HG03064 (cell line): Measurements from ENCODE around the gene NAA16.

Experiments used
- ATAC-seq: cut with Tn5 transposase; IDR thresholded peaks from one replicate; pipeline ENCODE4 v1.9.1; 2021; ENCODE audit warnings: low read depth; ENCODE audit not compliant: unreplicated experiment

NAA16 gene

DNA sequence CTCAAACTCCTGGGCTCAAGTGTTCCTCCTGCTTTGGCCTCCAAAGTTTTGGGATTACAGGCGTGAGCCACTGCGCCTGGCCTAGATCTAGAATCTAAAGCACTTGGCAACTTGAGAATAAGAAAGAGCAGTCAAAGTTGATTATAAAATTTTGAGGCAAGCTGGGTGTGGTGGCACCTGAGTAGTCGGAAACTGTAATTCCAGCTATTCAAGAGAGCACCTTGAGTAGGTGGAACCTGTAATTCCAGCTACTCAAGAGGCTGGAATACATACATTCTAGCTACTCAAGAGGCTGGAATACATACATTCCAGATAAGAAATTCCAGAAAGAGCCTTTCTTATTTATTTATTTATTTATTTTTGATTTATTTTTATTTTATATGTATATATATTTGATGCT lies 8.3 kb upstream of the NAA16 start:
- no peak for ATAC-seq

DNA sequence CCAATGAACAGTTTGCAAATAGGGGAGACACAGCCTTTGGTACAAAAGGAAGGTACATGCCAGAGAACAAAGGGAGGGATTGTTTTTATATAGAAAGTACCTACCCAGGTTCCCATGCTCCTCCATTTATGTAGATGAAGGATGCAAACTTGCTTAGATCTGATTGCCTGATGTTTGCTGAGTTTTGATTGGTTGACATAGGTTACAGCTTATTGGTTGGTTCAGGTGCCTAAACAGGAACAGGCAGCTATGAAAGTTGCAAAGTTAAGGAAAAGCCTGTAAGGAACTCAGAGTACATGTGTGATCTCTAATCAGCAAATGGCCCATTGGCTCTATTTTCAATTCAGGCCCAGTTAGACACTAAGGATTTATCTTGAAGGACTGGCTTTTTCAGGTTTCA lies 6.5 kb upstream of the NAA16 start:
- ATAC-seq = no peak

DNA sequence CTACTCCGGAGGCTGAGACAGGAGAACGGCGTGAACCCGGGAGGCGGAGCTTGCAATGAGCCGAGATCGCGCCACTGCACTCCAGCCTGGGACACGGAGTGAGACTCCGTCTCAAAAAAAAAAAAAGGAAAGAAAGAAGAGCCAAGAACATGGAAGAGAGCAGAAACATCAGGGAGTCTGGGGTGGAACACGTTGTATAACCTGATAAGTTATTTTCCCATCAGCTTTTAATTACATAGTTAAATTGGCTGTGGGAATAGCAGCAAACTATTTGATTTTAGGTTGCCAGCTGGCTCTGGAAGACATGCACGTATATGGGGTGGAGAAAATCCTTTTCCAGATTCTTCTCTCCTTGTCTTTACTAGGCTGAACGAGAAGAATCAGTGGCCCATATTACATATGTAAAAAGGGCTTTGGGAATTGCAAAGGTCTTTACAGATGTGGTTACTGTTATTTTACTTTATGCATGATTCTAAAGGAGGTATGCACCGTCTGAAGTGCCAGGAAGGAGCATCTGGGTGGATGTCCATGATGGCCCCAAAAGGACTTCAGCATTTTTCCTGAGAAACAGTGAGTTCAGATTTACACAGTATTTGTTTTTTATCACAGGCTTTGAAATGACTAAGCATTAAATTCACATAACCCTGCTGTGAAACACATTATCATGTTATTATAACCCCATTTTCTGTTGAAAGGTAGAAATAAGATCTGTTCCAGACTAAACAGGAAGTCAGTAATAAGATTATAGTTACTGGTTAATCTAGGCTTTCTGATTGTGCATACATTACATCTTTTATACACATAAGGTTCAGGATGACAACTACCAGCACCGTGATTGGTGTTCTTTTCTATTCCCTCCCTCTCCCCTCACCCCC lies 4.6 kb upstream of the NAA16 start:
- ATAC-seq = no peak

DNA sequence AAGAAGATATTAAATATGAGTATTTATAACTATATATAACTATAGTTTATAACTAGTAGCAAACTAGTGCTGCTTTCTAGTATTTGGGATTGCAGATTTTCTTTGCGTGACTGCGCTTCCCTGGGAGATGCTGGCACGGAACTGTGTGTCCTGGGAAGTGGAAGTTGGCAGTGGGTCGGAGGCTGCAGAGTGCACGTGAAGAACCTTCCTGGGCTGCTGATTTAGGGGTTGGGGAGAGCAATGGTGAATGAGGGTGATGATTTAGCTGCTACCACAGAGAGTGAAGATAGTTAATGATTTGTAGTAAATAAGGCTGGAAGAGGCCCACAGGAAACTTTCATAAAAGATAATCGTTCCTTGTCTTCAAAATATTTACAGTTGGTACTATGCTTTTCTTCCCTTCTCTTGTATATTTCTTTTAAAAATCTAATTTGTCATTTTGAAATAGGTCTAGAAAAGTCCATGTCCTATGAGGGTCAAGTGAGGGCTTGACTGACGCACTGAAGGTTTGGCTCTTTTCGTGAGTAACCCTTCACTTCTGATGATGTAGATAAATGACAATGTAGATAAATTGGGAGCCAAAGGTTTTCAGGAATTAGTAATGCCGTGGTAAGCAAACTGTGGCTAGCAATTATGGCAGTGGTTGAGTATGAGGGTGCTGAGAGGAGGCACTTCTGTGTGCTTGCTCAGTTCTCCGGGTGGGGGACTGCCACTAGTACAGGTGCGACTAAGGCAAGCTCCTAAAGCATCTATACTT lies 3.0 kb upstream of the NAA16 start:
- no peak for ATAC-seq

DNA sequence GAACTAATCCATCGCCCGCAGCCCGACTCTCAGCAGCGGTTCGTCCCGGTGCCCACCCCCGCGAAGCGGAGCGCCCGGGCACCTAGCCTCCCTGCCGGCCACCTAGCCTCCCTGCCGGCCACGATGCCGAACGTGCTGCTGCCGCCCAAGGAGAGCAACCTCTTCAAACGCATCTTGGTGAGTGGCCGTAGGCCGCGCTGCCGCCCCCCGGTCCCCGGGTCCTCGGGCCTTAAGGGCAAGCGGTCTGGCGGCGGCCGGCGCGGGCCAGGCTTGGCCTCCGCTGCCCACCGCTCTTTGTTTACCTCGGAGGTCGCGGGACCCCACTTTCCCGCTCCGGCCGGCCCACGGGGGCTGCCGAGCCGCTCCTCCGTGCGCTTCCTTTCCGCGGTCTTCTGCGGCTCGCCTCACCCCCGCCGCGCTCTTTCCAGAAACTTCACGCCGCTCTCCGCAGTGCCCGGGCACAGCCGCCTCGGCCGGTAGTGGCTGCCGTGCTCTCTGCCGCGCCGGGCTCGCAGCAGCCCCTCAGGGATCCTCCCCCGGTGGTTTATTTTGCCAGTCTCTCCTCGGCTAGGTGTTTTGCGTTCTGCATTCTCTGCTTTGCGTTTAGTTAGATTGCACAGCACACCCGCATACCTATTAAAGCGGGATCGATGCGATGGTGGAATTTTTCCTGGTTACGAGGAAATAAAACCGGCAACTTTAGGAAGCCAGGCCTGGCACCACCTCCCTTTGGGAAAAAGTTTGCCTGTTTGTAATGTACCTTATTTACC lies 524 bp downstream of the NAA16 start:
- peak; percentile 38 for ATAC-seq

DNA sequence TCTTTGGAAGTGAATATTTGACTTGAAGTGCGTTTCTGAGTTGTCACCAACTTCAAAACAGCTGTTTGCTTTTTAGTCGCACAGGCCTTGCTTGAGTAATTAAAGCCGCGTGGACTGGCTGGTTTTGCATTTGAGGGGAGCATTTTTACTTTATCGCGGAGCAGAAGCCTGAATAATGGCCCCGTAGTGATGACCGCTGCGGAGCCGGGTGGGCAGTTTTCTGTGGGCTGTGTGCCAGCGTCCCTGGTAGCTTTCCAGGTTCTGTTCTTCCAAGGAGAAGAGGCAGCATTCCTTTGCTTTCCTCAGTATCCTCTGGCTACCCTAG lies 1.1 kb downstream of the NAA16 start:
- no peak for ATAC-seq

DNA sequence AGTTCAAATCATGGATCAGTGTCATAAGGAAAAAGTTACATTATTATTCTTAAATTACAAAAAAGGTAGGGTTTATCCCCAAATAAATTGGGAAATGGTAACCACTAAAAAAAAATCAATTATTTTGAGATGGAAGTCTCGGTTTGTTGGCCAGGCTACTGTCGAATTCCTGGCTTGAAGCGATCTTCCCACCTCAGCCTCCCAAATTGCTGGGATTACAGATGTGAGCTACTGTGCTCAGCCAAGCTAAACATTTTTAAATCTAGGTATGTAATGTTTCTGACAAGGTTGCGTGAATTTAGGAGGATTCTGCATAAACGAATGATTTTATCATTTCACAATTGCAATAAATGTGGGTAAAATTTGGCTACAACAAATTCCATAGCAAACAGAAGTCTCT lies 2.0 kb downstream of the NAA16 start:
- no peak for ATAC-seq

DNA sequence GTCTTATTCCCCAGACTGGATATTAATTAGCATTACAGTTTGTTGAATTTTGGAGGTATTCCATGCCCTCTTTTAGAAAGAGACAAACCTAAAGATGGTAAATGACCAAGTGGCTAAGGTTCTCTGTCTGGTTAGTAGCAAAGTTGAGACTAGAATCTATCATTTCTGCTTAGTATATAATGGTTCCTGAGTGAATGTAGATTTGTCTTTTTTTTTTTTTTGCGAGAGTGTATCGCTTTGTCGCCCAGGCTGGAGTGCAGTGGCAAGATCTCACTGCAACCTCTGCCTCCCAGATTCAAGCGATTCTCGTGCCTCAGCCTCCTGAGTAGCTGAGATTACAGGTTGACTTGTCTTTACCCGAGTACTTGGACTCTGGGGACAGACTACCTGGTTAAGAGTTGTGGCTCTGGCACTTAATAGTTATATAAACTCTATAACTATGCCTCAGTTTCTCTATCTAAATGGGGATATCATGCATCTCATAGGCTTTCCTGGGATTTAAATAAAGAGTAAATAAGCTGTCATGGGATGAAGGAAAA lies 2.7 kb downstream of the NAA16 start:
- ATAC-seq = no peak

DNA sequence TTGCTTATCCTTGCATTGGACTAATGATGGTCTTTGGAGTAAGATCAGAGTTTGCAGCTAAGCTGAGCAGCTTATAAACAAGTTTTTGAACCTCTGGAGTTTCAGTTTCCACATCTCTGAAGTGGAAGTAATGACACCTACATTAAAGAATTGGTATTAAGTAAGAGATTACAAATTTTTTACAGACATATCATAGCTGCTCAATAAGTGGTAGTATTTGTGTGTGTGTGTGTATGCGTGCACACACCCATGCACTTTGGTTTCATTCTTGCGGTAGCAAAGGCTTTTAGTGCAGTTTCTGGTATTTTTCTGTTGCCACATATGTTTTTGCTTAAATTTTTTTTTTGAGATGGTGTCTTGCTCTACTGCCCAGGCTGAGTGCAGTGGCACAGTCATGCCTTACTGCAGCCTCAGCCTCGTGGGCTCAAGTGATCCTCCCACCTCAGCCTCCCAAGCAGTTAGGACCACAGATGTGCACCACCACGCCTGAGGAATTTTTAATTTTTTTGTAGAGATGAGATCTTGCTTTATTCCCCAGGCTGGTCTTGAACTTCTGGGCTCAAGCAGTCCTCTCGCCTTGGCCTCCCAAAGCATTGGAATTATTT lies 4.5 kb downstream of the NAA16 start:
- no peak for ATAC-seq

DNA sequence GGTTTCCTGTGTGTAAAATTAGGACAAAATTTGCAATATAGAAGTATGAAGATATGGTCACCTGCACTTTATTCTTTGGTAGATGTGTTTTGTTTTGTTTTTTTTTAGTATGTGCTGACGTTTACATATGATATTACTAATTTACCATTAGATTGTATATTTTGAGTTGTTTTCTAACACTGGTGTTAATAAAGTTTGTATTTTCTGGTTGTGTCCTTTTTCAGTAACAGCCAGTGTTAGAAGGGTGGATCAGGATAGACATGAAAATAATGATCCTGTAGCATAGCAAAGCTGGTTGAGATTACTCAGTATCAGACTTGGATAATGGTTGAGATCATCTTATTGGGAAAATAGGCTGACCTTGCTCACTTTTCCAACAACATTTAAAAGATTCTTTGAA lies 6.2 kb downstream of the NAA16 start:
- ATAC-seq = no peak

DNA sequence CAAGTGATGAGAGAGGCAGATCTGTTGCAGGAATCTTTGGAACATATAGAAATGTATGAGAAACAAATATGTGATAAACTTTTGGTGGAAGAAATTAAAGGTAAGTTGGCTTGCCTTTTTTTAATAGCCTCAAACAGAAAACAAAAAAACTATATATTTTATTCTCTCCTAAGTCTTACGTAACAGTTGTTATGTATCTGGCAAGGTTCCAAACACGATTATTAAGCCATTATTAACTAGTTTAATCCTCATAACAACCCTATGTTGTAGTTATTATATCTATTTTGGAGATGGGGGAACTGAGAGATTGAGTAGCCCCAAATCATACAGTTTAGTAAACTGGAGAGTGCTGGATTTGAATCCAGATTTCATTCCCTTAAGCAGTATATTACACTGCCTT lies 14.7 kb downstream of the NAA16 start:
- ATAC-seq = no peak

DNA sequence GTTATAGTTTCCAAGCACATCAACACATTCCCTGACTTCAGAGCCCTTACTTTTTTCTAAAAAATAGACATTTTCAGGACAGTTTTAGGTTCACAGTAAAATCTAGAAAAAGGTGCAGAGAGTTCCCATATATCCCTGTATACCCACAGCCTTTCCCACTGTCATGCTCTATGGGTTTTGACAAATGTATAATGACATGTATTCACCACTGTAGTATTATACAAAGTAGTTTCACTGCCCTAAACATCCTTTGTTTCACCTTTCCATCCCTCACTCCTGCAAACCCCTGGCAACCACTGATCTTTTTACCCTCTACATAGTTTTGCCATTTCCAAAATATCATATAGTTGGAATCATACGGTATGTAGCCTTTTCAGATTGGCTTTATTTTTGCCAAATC lies 15.6 kb downstream of the NAA16 start:
- no peak for ATAC-seq

DNA sequence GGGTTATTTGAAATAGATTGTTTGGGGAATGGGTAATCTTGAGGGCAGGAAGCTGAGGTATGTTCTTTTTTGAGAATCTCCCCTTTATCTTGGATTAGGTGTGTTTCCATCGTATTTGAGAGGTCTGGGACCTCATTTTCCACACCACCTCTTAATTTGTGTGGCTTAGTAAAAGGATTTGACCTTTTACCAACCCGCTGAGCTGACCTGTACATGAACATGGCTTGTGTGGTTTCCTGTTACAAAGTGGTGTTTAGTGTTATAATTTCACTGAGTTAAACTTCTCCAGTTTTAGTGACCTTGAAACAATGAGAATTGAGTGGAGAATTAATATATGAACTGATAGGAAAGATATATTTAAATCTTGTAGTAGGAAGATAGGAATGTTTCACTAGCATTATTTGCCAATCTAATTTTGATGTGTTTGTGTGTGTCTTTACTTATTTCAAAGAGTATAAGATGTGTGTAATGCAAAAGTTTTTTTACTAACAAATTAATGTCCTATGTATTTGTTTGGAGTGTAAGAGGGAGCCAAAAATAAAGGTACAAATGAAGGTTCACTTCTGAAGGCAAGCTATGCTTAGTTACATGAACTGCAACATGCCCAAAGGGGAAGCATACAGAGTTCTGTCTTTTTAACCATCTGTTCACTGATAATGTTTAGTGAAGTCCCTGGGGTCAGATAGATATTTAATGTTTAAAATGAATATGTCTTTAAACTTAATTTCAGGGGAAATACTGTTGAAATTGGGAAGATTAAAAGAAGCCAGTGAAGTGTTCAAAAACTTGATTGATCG lies 17.1 kb downstream of the NAA16 start:
- ATAC-seq = no peak

DNA sequence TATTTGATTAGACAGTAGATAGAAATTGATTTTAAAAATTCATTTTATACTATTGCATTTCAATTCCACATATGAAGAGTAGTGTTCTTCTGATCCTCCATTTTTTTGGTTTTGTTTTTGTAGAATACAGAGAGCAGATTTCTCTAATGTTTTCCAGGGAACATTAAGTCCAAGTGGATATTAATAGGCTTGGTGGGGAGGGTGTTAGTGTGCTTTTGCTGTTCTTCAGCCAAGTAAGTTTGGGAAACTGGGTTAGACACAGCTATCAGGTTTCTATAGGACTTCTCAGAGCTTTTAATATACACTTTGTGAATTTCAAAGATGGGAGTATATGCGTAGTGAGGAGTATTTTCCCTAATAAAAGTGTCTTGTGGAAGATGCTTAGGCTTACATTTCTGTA lies 21.8 kb downstream of the NAA16 start:
- no peak for ATAC-seq

DNA sequence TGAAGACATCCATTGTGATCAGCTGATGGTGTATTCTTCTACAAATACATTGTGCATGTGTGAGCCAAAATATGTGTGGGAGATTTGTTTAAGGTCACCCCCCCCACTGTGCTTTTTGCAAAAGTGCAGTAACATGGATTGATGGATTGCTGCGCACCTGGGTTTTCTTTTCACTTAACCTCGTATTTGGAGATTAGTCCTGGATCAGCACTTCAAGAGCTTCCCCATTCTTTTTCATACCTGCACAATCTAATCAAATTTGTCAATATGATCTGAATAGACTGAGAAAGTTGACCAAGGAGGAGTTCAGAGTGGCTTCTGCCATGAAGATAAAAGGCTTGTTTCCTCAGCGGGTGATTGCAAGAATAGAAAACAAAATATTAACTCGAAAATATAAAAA lies 23.7 kb downstream of the NAA16 start:
- ATAC-seq = no peak

DNA sequence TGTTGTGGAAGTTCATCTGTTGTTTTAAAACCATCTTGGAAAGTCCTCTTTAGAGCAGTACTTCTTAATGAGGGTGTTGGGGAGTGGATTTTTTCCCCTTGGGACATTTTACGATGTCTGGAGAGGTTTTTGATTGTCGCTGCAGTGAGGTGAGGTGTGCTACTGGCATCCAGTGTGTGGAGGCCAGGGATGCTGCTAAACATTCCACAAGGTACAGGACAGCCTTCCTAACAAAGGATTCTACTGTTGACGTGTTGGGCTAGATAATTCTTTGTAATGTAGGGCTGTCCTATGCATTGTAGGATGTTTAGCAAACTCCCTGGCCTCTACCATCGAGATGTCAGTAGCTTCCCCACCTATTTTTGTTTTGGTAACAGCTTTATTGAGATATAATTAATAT lies 33.3 kb downstream of the NAA16 start:
- ATAC-seq = no peak

DNA sequence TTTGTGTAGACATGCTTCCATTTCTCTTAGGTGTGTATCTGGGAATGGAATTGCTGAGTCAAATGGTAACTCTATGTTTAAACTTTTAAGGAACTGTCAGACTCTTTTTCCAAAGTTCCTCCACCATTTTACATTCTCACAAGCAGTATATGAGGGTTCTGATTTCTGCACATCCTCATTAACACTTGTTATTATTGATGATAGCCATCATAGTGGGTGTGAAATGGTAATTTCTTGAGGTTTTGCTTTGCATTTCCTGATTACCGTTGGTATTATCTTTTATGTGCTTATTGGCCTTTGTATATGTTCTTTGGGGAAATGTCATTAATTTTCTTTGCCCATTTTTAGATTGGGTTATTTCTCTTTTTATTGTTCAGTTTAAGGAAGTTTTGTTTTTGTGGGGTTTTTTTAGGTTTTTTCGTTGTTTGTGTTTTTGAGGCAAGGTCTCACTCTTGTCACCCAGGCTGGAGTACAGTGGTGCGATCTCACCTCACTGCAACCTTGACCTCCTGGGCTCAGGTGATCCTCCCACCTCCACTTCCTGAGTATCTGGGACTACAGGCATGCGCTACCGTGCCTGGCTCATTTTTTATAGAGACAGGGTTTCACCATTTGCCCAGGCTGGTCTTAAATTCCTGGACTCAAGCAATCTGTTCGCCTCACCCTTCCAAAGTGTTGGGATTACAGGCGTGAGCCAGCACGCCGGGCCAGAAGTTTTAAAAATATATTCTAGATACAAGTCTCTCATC lies 34.3 kb downstream of the NAA16 start:
- ATAC-seq = no peak

DNA sequence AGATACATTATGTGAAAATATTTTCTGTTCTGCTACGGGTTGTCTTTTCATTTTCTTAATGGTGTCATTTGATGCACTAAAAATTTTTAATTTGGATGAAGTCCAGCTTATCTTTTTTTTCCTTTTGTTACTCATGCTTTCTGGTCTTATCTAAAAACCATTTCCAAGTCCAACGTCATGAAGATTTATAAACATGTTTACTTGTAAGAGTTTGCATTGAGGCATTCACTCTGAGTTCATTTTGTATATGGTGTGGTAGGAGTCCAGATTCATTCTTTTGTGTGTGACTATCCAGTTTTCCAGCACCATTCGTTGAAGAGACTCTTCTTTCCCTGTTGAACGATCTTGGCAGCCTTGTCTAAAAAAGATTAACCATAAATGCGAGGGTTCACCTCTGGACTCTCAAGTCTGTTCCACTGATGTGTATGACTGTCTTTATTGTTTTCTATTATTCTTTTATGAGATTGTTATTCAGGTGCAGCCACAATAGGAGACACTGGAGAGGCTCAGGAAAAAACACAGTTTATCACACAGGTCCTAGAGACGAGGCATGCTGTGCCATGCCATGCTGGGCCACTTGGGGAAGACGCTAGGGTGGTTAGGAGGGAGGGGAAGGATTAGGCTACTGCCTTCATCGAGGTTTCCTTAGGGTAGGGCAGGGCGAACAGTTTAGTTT lies 35.0 kb downstream of the NAA16 start:
- ATAC-seq = no peak
